GM12872 (cell line): ENCODE results near the gene FCHSD2.

Experiments used
- CTCF ChIP-seq: IDR thresholded peaks from 3 replicates; pipeline ENCODE4 v1.5.1; 2011; ENCODE audit warnings: low read depth, mild to moderate bottlenecking, low read length, moderate library complexity; ENCODE audit not compliant: insufficient read depth

Gene FCHSD2

GRCh38 chr11:73077454-73077853 lies 64.7 kb downstream of the FCHSD2 start:
- no peak for TF ChIP-seq CTCF

DNA sequence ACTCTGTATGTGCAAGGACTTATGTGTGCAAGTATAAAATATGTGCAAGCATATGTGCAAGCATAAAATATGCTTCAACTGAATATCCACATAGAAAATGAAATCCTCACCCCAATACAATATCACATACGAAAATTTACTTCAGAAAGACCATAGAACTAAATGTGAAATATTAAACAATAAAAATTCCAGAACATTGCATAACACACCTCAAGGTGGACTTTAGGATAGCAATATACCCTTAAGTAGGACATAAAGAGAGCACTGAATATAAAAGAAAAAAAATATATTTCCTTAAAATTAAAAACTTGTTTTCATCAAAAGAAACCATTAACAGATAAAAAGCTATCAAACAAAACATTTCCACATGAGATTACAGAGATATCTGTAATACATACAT lies 67.8 kb downstream of the FCHSD2 start:
- no peak for TF ChIP-seq CTCF

DNA sequence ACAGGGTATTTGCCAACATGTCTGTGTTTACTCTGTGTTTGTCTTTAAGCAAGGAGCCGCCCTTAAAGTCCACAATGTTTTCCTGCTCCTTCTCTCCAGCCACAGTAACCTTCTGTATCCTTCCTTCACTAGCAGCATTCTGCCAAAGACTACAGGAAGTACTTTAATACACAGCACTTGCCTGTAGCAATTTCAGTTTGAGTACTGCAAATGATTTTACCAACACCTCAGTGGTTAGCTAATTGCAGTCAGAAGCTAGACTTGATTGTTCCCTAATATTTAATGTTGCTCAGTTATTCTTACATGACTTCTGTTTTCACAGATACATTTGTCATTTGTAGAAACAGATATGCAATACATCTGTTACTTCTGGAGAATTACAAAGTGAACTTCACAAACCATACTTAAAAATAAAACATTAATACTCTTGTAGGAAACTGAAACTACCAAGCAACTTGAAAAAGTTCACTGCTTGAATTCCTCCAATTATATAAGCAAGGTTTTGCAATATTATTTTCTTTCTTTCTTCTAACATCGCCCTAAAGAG lies 69.1 kb downstream of the FCHSD2 start:
- no peak for TF ChIP-seq CTCF

DNA sequence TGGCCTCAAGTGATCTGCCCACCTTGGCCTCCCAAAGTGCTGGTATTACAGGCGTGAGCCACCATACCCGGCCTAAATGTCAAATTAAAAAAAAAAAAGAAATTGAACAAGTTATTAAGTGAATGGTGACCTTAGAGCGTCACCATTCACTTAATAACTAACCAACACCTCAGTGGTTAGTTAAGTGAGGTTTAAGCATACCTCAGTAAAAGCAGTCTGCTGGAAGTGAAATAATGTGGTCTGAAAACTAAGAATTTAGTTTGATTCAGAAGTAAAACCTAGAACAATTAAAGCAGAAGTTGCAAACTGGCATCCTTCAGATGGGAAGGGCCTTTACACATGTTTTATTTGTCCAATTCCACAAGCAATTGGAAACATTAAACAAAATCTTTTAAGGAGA lies 71.5 kb downstream of the FCHSD2 start:
- no peak for TF ChIP-seq CTCF

GRCh38 chr11:73059915-73060314 lies 82.2 kb downstream of the FCHSD2 start:
- TF ChIP-seq CTCF, result no peak

DNA sequence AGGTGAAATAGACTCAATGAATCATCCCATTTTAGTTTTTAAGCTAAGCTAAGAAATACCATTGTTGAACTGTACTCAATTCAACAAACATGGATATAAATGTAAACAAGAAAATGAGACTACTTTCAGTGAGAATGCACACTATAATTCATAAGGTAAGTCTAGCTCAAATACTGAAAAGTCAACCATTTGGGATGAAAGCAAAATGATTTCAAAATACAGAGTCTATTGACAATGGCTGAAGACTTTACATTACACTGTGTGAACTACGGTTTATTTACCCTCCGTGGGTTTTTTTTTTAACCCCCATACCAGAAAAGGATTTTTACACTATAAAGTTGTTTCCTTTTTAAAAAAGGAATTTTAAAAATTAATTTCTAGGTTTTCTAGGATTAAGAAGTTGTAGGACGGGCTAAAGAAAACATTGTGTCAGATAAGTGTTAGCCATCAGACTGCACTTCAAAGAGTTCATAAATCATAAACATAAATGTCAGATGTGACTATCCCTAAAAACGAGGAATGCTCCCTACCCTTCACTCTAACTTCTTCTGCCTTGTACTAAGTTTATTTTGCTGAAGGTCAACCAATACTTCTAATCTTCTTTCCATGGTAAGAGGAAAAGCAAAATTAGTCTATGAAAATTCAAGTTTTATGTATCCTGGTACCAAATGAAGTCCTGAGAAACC lies 83.0 kb downstream of the FCHSD2 start:
- no peak for TF ChIP-seq CTCF

GRCh38 chr11:73055655-73056354 lies 86.3 kb downstream of the FCHSD2 start:
- TF ChIP-seq CTCF, result no peak
